ENCODE data around the gene MYOF. TPM values are rescaled to one million over a fixed set of nuclear protein-coding genes. Genes with fewer than 3 reads are reported as not detected.
A peak's percentile ranks its signal among the peaks of the same experiment; 100 is the strongest.
"Not testable (repeated sequence)": the region's sequence is repeated elsewhere in the genome, so short reads cannot be mapped to it uniquely, and the experiment has no call there.

MYOF gene
- total and polyA plus RNA-seq, 7 experiments from 2014 or later: 0.57 to 31.2 (median 1.5) TPM; not detected in 2

GRCh38 chr10:93358398-93358797 lies 123.7 kb downstream of the MYOF start:
- H3K27me3 ChIP-seq (ENCODE audit: control insufficient read depth in 2 of 2, insufficient read depth in 2 of 2, low read length in 2 of 2); H3K9me3 ChIP-seq (ENCODE audit: control insufficient read depth in 2 of 3, low read length in 3 of 3); H3K4me1 Mint-ChIP-seq; H3K27ac ChIP-seq (ENCODE audit: low read depth, low read length); H3K27ac Mint-ChIP-seq; H3K9me3 Mint-ChIP-seq; DNase-seq; H3K36me3 ChIP-seq (ENCODE audit: control insufficient read depth in 2 of 3, insufficient read depth in 3 of 3, low read length in 3 of 3); H3K4me3 Mint-ChIP-seq; H3K4me3 ChIP-seq (ENCODE audit: low read length); ATAC-seq; POLR2A ChIA-PET; H3K4me1 ChIP-seq (ENCODE audit: control insufficient read depth in 2 of 2, insufficient read depth in 2 of 2, low read length in 2 of 2); H3K36me3 Mint-ChIP-seq: not testable (repeated sequence)
- CTCF ChIA-PET: interaction anchor here (0.6 to 2.4 kb wide), 7 partner anchors 16 to 473 kb away, joined by 3 to 9 read pairs (median 3); no protein-coding TSS in a partner anchor
- intact Hi-C loops (cut with micrococcal nuclease): loop anchor here in 1 of 2 donors (5.0 kb wide), 1 partner anchor 499 kb away; no protein-coding TSS in a partner anchor
- peaks cover 0 to 26% (median 17%) of the 10 kb centered on the region in 5 donors for H3K27me3 Mint-ChIP-seq

GRCh38 chr10:93357680-93358079 lies 124.5 kb downstream of the MYOF start:
- Mint-ChIP-seq H3K27ac (no peak overlapping the region), H3K4me1 (peaks cover 0 to 4% (median 0%) of the 10 kb centered on the region in 7 donors), H3K27me3 (peaks cover 0 to 26% (median 19%) of the 10 kb centered on the region in 5 donors), H3K9me3 (peaks cover 0 to 1% (median 0%) of the 10 kb centered on the region in 11 donors), H3K36me3 (peaks cover 0 to 3% (median 0%) of the 10 kb centered on the region in 5 donors), H3K4me3 (no peak overlapping the region)
- H3K27ac ChIP-seq (ENCODE audit: low read depth, low read length): no peak overlapping the region
- H3K36me3 ChIP-seq (ENCODE audit: control insufficient read depth in 2 of 3, insufficient read depth in 3 of 3, low read length in 3 of 3): no peaks in the 10 kb centered on the region
- peak in 5 of 9 donors; percentile 5 to 34 (median 20) for DNase-seq
- H3K4me1 ChIP-seq (ENCODE audit: control insufficient read depth in 2 of 2, insufficient read depth in 2 of 2, low read length in 2 of 2): no peaks in the 10 kb centered on the region
- ChIA-PET POLR2A (no interaction called here), CTCF (interaction anchor here (0.6 to 2.4 kb wide), 8 partner anchors 9 to 481 kb away, joined by 3 to 9 read pairs (median 4); no protein-coding TSS in a partner anchor)
- H3K27me3 ChIP-seq (ENCODE audit: control insufficient read depth in 2 of 2, insufficient read depth in 2 of 2, low read length in 2 of 2): peaks cover 0 to 7% of the 10 kb centered on the region in 2 donors
- intact Hi-C loops (cut with micrococcal nuclease): loop anchor here in 1 of 2 donors (1.0 to 5.0 kb wide), 2 partner anchors 277 to 500 kb away; no protein-coding TSS in a partner anchor
- peak; percentile 52 for ATAC-seq
- no peaks in the 10 kb centered on the region for H3K9me3 ChIP-seq (ENCODE audit: control insufficient read depth in 2 of 3, low read length in 3 of 3)
- no peak overlapping the region for H3K4me3 ChIP-seq (ENCODE audit: low read length)

DNA sequence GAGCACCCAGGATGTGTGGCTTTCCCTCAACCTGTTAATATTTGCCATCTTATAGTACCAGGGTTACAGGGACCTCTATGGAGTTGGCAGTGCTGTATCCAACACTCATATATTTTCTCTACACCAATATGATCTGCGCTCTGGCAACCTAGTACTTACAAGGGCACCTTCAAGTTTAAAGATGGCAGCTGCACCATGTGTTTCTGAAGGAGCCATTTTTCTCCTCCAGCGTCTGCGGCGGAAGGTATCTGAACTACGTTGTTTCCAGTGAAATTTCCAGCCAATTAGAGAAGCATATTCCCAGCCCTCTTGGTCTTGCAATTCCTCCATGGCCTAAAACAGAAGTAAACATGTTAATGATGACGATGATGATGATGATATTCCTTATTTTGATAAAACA lies 125.6 kb downstream of the MYOF start:
- POLR2A ChIA-PET: no interaction called here
- H3K4me1 ChIP-seq (ENCODE audit: control insufficient read depth in 2 of 2, insufficient read depth in 2 of 2, low read length in 2 of 2): no peaks in the 10 kb centered on the region
- intact Hi-C loops (cut with micrococcal nuclease): loop anchor here in 1 of 2 donors (5.0 kb wide), 1 partner anchor 501 kb away; no protein-coding TSS in a partner anchor
- no peaks in the 10 kb centered on the region for H3K36me3 ChIP-seq (ENCODE audit: control insufficient read depth in 2 of 3, insufficient read depth in 3 of 3, low read length in 3 of 3)
- H3K27ac ChIP-seq (ENCODE audit: low read depth, low read length): no peak overlapping the region
- Mint-ChIP-seq H3K27me3 (peaks cover 0 to 26% (median 22%) of the 10 kb centered on the region in 5 donors), H3K36me3 (peaks cover 0 to 3% (median 0%) of the 10 kb centered on the region in 5 donors), H3K4me1 (peaks cover 0 to 4% (median 0%) of the 10 kb centered on the region in 7 donors), H3K4me3 (no peak overlapping the region), H3K27ac (no peak overlapping the region), H3K9me3 (peaks cover 0 to 1% (median 0%) of the 10 kb centered on the region in 11 donors)
- H3K4me3 ChIP-seq (ENCODE audit: low read length): no peak overlapping the region
- H3K27me3 ChIP-seq (ENCODE audit: control insufficient read depth in 2 of 2, insufficient read depth in 2 of 2, low read length in 2 of 2): peaks cover 0 to 7% of the 10 kb centered on the region in 2 donors
- no peak for ATAC-seq
- CTCF ChIA-PET: interaction anchor here (0.9 to 1.3 kb wide), 4 partner anchors 12 to 480 kb away, joined by 3 to 5 read pairs (median 4); no protein-coding TSS in a partner anchor
- no peak for DNase-seq
- H3K9me3 ChIP-seq (ENCODE audit: control insufficient read depth in 2 of 3, low read length in 3 of 3): no peaks in the 10 kb centered on the region

- DNase-seq: peak in 7 of 9 donors; percentile 16 to 53 (median 47)
- H3K27ac Mint-ChIP-seq: no peak overlapping the region
- CTCF ChIA-PET: interaction anchor here (0.6 to 2.1 kb wide), 7 partner anchors 129 to 468 kb away, joined by 3 to 10 read pairs (median 3); partner anchors contain the start of gene MYOF
- no peaks in the 10 kb centered on the region for H3K36me3 ChIP-seq (ENCODE audit: control insufficient read depth in 2 of 3, insufficient read depth in 3 of 3, low read length in 3 of 3)
- no peak overlapping the region for H3K27ac ChIP-seq (ENCODE audit: low read depth, low read length)
- H3K9me3 Mint-ChIP-seq: peaks cover 0 to 1% (median 0%) of the 10 kb centered on the region in 11 donors
- H3K36me3 Mint-ChIP-seq: no peaks in the 10 kb centered on the region
- H3K4me3 ChIP-seq (ENCODE audit: low read length): no peak overlapping the region
- H3K27me3 ChIP-seq (ENCODE audit: control insufficient read depth in 2 of 2, insufficient read depth in 2 of 2, low read length in 2 of 2): peaks cover 0 to 7% of the 10 kb centered on the region in 2 donors
- no peak for ATAC-seq
- H3K9me3 ChIP-seq (ENCODE audit: control insufficient read depth in 2 of 3, low read length in 3 of 3): no peaks in the 10 kb centered on the region
- peaks cover 0 to 3% (median 0%) of the 10 kb centered on the region in 7 donors for H3K4me1 Mint-ChIP-seq
- H3K4me3 Mint-ChIP-seq: no peak overlapping the region
- intact Hi-C loops (cut with micrococcal nuclease): loop anchor here (1.0 to 2.0 kb wide), 8 partner anchors 236 to 510 kb away; no protein-coding TSS in a partner anchor
- no peaks in the 10 kb centered on the region for H3K4me1 ChIP-seq (ENCODE audit: control insufficient read depth in 2 of 2, insufficient read depth in 2 of 2, low read length in 2 of 2)
- POLR2A ChIA-PET: no interaction called here
- peaks cover 0 to 23% (median 18%) of the 10 kb centered on the region in 5 donors for H3K27me3 Mint-ChIP-seq
These were observed 129.3 kb downstream of the MYOF start for GRCh38 chr10:93352638-93353383.

GRCh38 chr10:93346694-93347093 lies 135.4 kb downstream of the MYOF start:
- Mint-ChIP-seq H3K4me1 (peaks cover 0 to 4% (median 3%) of the 10 kb centered on the region in 7 donors), H3K27ac (no peak overlapping the region), H3K4me3 (no peak overlapping the region), H3K9me3 (peaks cover 0 to 1% (median 0%) of the 10 kb centered on the region in 11 donors), H3K36me3 (no peaks in the 10 kb centered on the region), H3K27me3 (peaks cover 0 to 3% (median 0%) of the 10 kb centered on the region in 5 donors)
- ATAC-seq (no peak), DNase-seq (no peak)
- ChIA-PET CTCF (interaction anchor here (0.9 kb wide), 1 partner anchor 230 kb away, joined by 4 read pairs; no protein-coding TSS in a partner anchor), POLR2A (no interaction called here)
- Histone ChIP-seq H3K4me1 (ENCODE audit: control insufficient read depth in 2 of 2, insufficient read depth in 2 of 2, low read length in 2 of 2) (no peaks in the 10 kb centered on the region), H3K9me3 (ENCODE audit: control insufficient read depth in 2 of 3, low read length in 3 of 3) (no peaks in the 10 kb centered on the region), H3K27ac (ENCODE audit: low read depth, low read length) (no peak overlapping the region), H3K27me3 (ENCODE audit: control insufficient read depth in 2 of 2, insufficient read depth in 2 of 2, low read length in 2 of 2) (no peaks in the 10 kb centered on the region), H3K36me3 (ENCODE audit: control insufficient read depth in 2 of 3, insufficient read depth in 3 of 3, low read length in 3 of 3) (no peaks in the 10 kb centered on the region), H3K4me3 (ENCODE audit: low read length) (no peak overlapping the region)
- intact Hi-C loops (cut with micrococcal nuclease): no loop called here

DNA sequence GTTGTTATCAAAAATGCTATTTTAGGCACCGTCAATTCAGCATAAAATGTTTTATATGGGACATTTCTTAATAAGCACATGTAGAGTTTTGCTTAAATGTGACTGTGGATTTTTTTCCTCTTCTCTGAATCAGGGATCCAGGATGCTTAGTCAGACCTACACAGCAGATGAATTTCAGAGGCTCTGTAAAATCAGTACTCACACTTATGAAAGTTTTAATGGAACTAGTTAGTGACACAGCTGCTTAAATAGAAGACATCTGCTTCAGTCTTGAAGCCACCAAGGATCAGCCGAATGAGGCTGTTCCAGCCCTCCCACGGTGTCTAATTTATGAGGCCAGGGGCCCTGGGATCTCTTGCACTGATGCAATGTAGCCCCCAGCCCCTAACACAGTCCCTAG lies 136.0 kb downstream of the MYOF start:
- Mint-ChIP-seq H3K27ac (no peak overlapping the region), H3K4me1 (peaks cover 0 to 4% (median 3%) of the 10 kb centered on the region in 7 donors), H3K4me3 (no peak overlapping the region), H3K9me3 (peaks cover 0 to 1% (median 0%) of the 10 kb centered on the region in 11 donors), H3K27me3 (peaks cover 0 to 3% (median 0%) of the 10 kb centered on the region in 5 donors), H3K36me3 (no peaks in the 10 kb centered on the region)
- no peak for ATAC-seq
- Histone ChIP-seq H3K4me1 (ENCODE audit: control insufficient read depth in 2 of 2, insufficient read depth in 2 of 2, low read length in 2 of 2) (no peaks in the 10 kb centered on the region), H3K27me3 (ENCODE audit: control insufficient read depth in 2 of 2, insufficient read depth in 2 of 2, low read length in 2 of 2) (no peaks in the 10 kb centered on the region), H3K4me3 (ENCODE audit: low read length) (no peak overlapping the region), H3K9me3 (ENCODE audit: control insufficient read depth in 2 of 3, low read length in 3 of 3) (no peaks in the 10 kb centered on the region), H3K36me3 (ENCODE audit: control insufficient read depth in 2 of 3, insufficient read depth in 3 of 3, low read length in 3 of 3) (no peaks in the 10 kb centered on the region), H3K27ac (ENCODE audit: low read depth, low read length) (no peak overlapping the region)
- intact Hi-C loops (cut with micrococcal nuclease): no loop called here
- ChIA-PET CTCF (interaction anchor here (0.9 kb wide), 1 partner anchor 230 kb away, joined by 4 read pairs; no protein-coding TSS in a partner anchor), POLR2A (no interaction called here)
- no peak for DNase-seq

Data from naive thymus-derived CD4-positive, alpha-beta T cell (primary cell).